Measurements from ENCODE around the gene CYTH4.
A peak's percentile ranks its signal among the peaks of the same experiment; 100 is the strongest.

CYTH4 gene

GRCh38 chr22:37291559-37292298 lies 9.4 kb downstream of the CYTH4 start:
- ATAC-seq, result no peak

GRCh38 chr22:37292641-37293040 lies 10.3 kb downstream of the CYTH4 start:
- no peak for ATAC-seq

GRCh38 chr22:37293172-37293571 lies 10.9 kb downstream of the CYTH4 start:
- no peak for ATAC-seq

GRCh38 chr22:37294747-37295146 lies 12.4 kb downstream of the CYTH4 start:
- no peak for ATAC-seq

- ATAC-seq, result peak in 1 of 2 donors; percentile 30
These were observed 13.0 kb downstream of the CYTH4 start for GRCh38 chr22:37295213-37295886.

GRCh38 chr22:37295946-37296345 lies 13.6 kb downstream of the CYTH4 start:
- no peak for ATAC-seq

GRCh38 chr22:37298748-37299495 lies 16.6 kb downstream of the CYTH4 start:
- no peak for ATAC-seq

- no peak for ATAC-seq
These were observed 17.7 kb downstream of the CYTH4 start for GRCh38 chr22:37299969-37300509.

GRCh38 chr22:37300551-37301017 lies 18.3 kb downstream of the CYTH4 start:
- peak in 1 of 2 donors; percentile 18 for ATAC-seq

- ATAC-seq, result no peak
These were observed 19.0 kb downstream of the CYTH4 start for GRCh38 chr22:37301144-37301830.

GRCh38 chr22:37302674-37303555 lies 20.6 kb downstream of the CYTH4 start:
- no peak for ATAC-seq

- peak; percentile 84 to 87 for ATAC-seq
These were observed 21.5 kb downstream of the CYTH4 start for GRCh38 chr22:37303821-37304274.

GRCh38 chr22:37304595-37305343 lies 22.5 kb downstream of the CYTH4 start:
- ATAC-seq, result no peak

GRCh38 chr22:37305887-37306286 lies 23.6 kb downstream of the CYTH4 start:
- ATAC-seq, result no peak

GRCh38 chr22:37306494-37306829 lies 24.2 kb downstream of the CYTH4 start:
- ATAC-seq, result no peak

- ATAC-seq, result no peak
These were observed 26.3 kb downstream of the CYTH4 start for GRCh38 chr22:37308385-37309200.

- peak; percentile 25 to 31 for ATAC-seq
These were observed 27.1 kb downstream of the CYTH4 start for GRCh38 chr22:37309211-37310074.

GRCh38 chr22:37310075-37310606 lies 27.8 kb downstream of the CYTH4 start:
- ATAC-seq, result no peak

All from activated CD4-positive, CD25-positive, alpha-beta regulatory T cell treated with anti-CD3 and anti-CD28 coated beads, Interleukin-2, amount 50 U/mL, for 24 hours (primary cell).